Brain microvascular endothelial cell (primary cell): ENCODE results near the gene ADRA1B.
A peak's percentile ranks its signal among the peaks of the same experiment; 100 is the strongest.

Experiments
- DNase-seq: peaks from one replicate; pipeline ENCODE4 v3.0.0-alpha.2; 2020
- H3K27ac ChIP-seq: fragments of 250-450 bp; sonication (Bioruptor Pico); 2 replicates; pipeline ENCODE4 v1.5.1; 2020; ENCODE audit warnings: mild to moderate bottlenecking, moderate library complexity
- H3K27me3 ChIP-seq: fragments of 250-450 bp; sonication (Bioruptor Pico); replicated peaks from 2 replicates; pipeline ENCODE4 v1.5.1; 2020; ENCODE audit warnings: mild to moderate bottlenecking
- H3K36me3 ChIP-seq: fragments of 250-450 bp; sonication (Bioruptor Pico); replicated peaks from 2 replicates; pipeline ENCODE4 v1.5.1; 2020; ENCODE audit warnings: mild to moderate bottlenecking
- H3K4me3 ChIP-seq: 2 replicates; pipeline ENCODE4 v1.5.1; 2011; ENCODE audit warnings: low read depth, mild to moderate bottlenecking, control low read depth, low read length, moderate library complexity
- in situ Hi-C: cut with HindIII; loops from 2 replicates; pipeline ENCODE4 v1.10.0; 2017; ENCODE audit warnings: low sequenced_read_pairs, low pct_ligation_motif_present
- TF ChIP-seq, protein P1 (sequence below): IDR thresholded peaks from 2 replicates; pipeline ENCODE4 v1.5.1; 2011; ENCODE audit warnings: low read depth, mild to moderate bottlenecking, moderate library complexity, low read length, control low read depth, inconsistent platforms; ENCODE audit errors: missing control alignments

ADRA1B gene

DNA sequence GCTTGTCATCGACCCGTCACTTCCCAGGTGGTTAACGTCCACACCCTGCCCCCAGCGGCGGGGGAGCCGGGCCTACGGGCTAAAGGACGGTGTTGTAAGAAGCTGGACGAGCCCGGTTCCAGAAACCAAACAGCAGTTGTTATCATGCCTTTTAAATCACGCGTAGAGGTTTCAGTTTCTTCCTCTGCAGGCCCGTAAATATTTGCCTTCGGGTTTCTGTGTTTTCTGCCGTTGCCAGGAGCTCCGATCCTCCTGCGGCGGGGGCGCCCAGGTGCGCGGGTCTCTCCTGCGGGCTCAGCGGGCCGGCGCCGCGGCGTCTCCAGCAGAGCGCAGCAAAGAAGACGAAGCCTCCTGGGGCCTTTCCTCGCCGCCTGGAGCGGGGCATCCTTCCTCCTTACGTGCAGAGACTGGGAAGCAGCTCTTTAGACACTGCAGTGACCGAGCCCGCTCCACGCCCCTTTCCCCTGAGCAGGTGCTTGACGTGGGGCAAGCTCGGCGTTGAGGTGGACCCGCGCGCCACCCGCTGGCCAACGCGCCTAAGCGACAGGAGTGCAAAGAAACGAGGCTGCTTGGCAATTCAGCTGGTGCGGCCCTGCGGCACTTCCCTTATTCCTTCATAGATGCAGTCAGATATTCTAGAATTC, 70.9 kb downstream of the ADRA1B start:
- Histone ChIP-seq H3K36me3 (no peaks in the 10 kb centered on the region), H3K27ac (no peak overlapping the region), H3K27me3 (no peaks in the 10 kb centered on the region), H3K4me3 (peak overlapping the region; percentile 42)
- TF ChIP-seq, protein P1, sequence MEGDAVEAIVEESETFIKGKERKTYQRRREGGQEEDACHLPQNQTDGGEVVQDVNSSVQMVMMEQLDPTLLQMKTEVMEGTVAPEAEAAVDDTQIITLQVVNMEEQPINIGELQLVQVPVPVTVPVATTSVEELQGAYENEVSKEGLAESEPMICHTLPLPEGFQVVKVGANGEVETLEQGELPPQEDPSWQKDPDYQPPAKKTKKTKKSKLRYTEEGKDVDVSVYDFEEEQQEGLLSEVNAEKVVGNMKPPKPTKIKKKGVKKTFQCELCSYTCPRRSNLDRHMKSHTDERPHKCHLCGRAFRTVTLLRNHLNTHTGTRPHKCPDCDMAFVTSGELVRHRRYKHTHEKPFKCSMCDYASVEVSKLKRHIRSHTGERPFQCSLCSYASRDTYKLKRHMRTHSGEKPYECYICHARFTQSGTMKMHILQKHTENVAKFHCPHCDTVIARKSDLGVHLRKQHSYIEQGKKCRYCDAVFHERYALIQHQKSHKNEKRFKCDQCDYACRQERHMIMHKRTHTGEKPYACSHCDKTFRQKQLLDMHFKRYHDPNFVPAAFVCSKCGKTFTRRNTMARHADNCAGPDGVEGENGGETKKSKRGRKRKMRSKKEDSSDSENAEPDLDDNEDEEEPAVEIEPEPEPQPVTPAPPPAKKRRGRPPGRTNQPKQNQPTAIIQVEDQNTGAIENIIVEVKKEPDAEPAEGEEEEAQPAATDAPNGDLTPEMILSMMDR, result peak; percentile 87
- DNase-seq, result peak; percentile 50
- in situ Hi-C loops, result no loop called here

DNA sequence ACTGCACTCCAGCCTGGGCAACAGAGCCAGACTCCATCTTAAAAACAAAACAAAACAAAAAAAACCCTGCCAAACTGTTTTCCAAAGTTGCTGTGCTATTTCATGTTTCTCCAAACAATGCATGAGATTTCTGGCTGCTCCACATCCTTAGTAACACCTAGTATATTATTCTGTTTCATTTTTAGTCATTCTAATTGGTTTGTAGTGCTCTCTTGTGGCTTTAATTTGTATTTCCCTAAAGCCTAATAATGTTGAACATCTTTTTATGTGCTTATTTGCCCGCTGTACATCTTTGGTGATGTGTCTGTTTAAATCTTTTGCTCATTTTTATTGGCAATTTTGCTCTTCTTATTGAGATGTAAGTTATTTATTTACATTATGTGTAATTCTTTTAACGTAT, 74.2 kb downstream of the ADRA1B start:
- H3K27me3 ChIP-seq, result no peaks in the 10 kb centered on the region
- in situ Hi-C loops, result no loop called here
- no peaks in the 10 kb centered on the region for H3K36me3 ChIP-seq
- DNase-seq, result no peak
- TF ChIP-seq, protein P1, result no peak
- H3K27ac ChIP-seq, result no peak overlapping the region
- no peak overlapping the region for H3K4me3 ChIP-seq

DNA sequence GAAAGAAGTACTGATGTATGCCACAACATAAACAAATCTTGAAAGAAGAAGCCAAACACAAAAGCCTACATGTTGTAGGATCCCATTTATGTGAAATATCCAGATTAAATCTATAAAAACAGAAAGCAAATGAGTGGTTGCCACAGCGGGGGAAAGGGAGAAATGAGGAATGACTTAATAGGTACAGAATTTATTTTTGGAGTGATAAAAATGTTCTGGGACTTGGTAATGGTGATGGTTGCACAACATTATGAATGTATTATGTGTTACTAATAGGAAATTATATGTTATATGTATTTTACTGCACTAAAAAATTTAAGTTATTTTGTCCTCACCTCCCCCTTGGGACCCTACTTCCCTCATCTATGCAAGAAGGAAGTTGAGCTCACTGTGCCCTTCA, 76.3 kb downstream of the ADRA1B start:
- in situ Hi-C loops, result no loop called here
- no peaks in the 10 kb centered on the region for H3K36me3 ChIP-seq
- TF ChIP-seq, protein P1, result no peak
- H3K27ac ChIP-seq, result no peak overlapping the region
- DNase-seq, result no peak
- H3K4me3 ChIP-seq, result no peak overlapping the region
- no peaks in the 10 kb centered on the region for H3K27me3 ChIP-seq

DNA sequence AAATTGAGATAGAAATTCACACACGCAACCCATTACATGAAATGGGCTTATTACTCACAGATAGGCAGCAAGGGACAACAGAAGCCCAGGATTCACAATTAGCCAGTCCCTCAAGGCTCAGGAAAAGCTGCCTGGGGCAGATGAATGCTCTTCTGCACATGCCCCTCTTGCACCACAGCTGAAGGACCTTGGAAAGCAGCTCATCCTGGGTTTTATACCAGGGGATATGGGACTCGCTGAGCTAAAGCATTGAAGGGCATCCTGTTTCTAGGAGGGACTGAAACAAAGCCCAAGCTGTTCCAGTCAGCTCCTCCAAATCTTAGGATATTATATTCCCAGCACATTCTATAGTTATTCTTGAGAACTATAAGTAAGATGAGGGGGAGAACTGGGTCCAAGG, 76.9 kb downstream of the ADRA1B start:
- TF ChIP-seq, protein P1, result no peak
- Histone ChIP-seq H3K27ac (no peak overlapping the region), H3K27me3 (no peaks in the 10 kb centered on the region), H3K36me3 (no peaks in the 10 kb centered on the region), H3K4me3 (no peak overlapping the region)
- no peak for DNase-seq
- in situ Hi-C loops, result no loop called here

DNA sequence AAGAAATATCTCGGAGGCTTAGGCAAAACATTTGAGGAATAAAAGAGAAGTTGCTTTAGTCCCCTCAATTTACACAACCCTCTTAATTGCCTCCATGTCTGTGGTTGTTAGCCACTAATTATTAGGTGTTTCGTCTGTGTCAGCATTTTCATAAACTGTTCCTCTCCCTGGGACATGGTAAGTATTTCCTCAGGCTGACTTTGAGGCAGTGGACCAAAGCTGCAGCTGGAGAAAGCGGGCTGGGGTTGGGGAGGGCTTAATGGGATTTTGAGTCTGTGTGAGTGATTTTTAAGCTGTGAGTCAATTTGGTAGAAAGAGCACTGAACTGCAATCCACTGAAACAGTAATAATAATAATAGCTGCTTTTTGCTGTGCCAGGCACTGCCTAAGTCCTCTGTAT, 79.6 kb downstream of the ADRA1B start:
- no peaks in the 10 kb centered on the region for H3K27me3 ChIP-seq

DNA sequence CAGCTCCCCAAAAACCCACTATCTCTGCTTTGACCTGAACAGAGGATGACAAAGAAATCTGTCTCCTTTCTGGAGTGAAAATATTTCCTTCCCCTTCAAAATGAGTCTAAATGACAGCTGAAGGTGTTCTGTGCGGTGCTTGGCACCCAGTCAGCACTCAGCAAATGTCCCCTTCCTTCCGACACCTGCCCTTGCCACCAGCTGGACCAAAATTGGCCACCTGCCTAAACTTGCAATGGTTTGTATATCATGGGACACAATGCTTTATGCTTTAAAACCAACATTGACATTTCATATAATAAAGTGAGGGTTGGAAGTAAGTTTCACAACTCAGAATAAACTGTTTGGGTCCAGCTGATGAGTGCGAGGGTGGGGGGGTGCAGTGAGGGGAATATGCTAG, 85.2 kb downstream of the ADRA1B start:
- in situ Hi-C loops, result no loop called here
- H3K36me3 ChIP-seq, result no peaks in the 10 kb centered on the region
- DNase-seq, result no peak
- no peak overlapping the region for H3K4me3 ChIP-seq
- TF ChIP-seq, protein P1, result no peak
- no peak overlapping the region for H3K27ac ChIP-seq
- no peaks in the 10 kb centered on the region for H3K27me3 ChIP-seq

More for the DNA sequence above, 79.6 kb downstream of the ADRA1B start:
- Histone ChIP-seq H3K36me3 (no peaks in the 10 kb centered on the region), H3K27ac (no peak overlapping the region), H3K4me3 (no peak overlapping the region)
- DNase-seq, result no peak
- in situ Hi-C loops, result no loop called here
- TF ChIP-seq, protein P1, result no peak
